BLaER1 (cell line): ENCODE measurements around the gene SGMS1.
"Not testable (repeated sequence)": the region's sequence is repeated elsewhere in the genome, so short reads cannot be mapped to it uniquely, and the experiment has no call there.

ENCODE experiments used
- H3K27ac ChIP-seq: shearing (Covaris generic); formaldehyde crosslinking; 2 replicates; pipeline ENCODE4 v1.8.1; 2022
- H3K27me3 ChIP-seq: shearing (Covaris generic); formaldehyde crosslinking; 2 replicates; pipeline ENCODE4 v1.8.1; 2022
- H3K36me3 ChIP-seq: shearing (Covaris generic); formaldehyde crosslinking; 2 replicates; pipeline ENCODE4 v1.8.1; 2022
- H3K4me1 ChIP-seq: shearing (Covaris generic); formaldehyde crosslinking; 2 replicates; pipeline ENCODE4 v1.8.1; 2022
- H3K4me2 ChIP-seq: shearing (Covaris generic); formaldehyde crosslinking; 2 replicates; pipeline ENCODE4 v1.8.1; 2022
- H3K4me3 ChIP-seq: shearing (Covaris generic); formaldehyde crosslinking; 2 replicates; pipeline ENCODE4 v1.8.1; 2022
- H3K9ac ChIP-seq: shearing (Covaris generic); formaldehyde crosslinking; 2 replicates; pipeline ENCODE4 v1.8.1; 2022
- H3K9me3 ChIP-seq: shearing (Covaris generic); formaldehyde crosslinking; 2 replicates; pipeline ENCODE4 v1.8.1; 2022
- H4K20me1 ChIP-seq: shearing (Covaris generic); formaldehyde crosslinking; 2 replicates; pipeline ENCODE4 v1.8.1; 2022
- Cebpa-rat ChIP-seq: shearing (Covaris generic); IDR thresholded peaks from 2 replicates; pipeline ENCODE4 v1.8.1; 2022

Gene SGMS1

GRCh38 chr10:50375745-50376144 lies 248.0 kb downstream of the SGMS1 start:
- no peak overlapping the region for H3K27ac ChIP-seq
- no peaks in the 10 kb centered on the region for H3K9me3 ChIP-seq
- H3K4me2 ChIP-seq = peak overlapping the region; percentile 48
- H3K4me1 ChIP-seq = peaks cover 34% of the 10 kb centered on the region
- no peak overlapping the region for H3K4me3 ChIP-seq
- no peaks in the 10 kb centered on the region for H4K20me1 ChIP-seq
- TF ChIP-seq Cebpa-rat = no peak
- no peak overlapping the region for H3K9ac ChIP-seq
- H3K27me3 ChIP-seq = no peaks in the 10 kb centered on the region
- H3K36me3 ChIP-seq = no peaks in the 10 kb centered on the region

GRCh38 chr10:50375051-50375452 lies 248.7 kb downstream of the SGMS1 start:
- Histone ChIP-seq H3K36me3 (no peaks in the 10 kb centered on the region), H3K9ac (no peak overlapping the region), H3K27ac (no peak overlapping the region), H3K4me1 (peaks cover 32% of the 10 kb centered on the region), H3K4me3 (no peak overlapping the region), H3K27me3 (no peaks in the 10 kb centered on the region), H4K20me1 (no peaks in the 10 kb centered on the region), H3K4me2 (peak overlapping the region; percentile 48), H3K9me3 (no peaks in the 10 kb centered on the region)
- TF ChIP-seq Cebpa-rat = no peak

DNA sequence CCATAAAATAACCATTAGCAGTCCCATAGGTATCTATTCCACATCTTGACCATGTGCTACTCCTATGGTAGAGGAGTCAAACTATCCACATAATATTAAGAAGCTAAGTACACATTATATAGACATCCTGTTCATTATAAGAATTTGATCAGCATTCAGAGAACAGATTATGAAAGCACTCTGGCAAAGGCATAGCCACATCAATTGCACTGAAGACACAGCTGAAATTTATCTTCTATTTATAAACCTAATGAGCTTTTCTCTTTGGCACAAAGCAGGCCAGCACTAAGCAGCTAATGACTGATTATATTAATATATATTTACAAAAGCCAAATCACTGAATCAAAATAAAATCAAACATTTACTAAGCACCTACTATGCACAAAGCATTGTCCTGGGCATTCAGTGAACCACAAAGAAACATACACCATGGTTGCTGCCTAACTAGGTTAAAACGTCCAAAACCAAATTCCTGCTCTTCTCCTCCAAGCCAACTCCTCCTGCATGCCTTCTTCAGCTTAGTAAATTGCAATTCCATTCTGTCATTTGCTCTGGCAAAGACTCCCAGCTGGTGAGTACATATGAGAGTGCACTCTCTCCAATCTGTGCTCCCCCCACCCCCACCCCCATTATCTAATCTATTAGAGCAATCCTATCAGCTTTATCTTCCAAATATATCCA lies 249.8 kb downstream of the SGMS1 start:
- TF ChIP-seq Cebpa-rat = no peak
- Histone ChIP-seq H3K4me2 (0 out of 2 replicates have a peak overlapping the region, but pooled peaks have one; percentile 48), H3K27ac (no peak overlapping the region), H3K27me3 (no peaks in the 10 kb centered on the region), H3K36me3 (no peaks in the 10 kb centered on the region), H3K9me3 (no peaks in the 10 kb centered on the region), H4K20me1 (no peaks in the 10 kb centered on the region), H3K4me1 (peaks cover 26% of the 10 kb centered on the region), H3K4me3 (no peak overlapping the region), H3K9ac (no peak overlapping the region)

DNA sequence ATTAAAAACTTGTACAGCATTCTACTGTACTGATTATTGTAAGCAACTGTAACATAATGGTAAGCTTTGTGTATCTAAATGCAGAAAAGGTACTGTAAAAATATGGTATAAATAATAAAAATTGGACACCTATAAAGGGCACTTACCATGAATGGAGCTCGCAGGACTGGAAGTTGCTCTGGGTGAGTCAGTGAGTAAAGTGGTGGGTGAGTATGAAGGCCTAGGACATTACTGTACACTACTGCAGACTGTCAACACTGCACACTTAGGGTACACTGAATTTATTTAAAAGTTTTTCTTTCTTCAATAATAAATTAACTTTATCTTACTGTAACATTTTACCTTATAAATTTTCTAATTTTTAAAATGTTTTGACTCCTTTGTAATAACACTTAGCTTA lies 253.8 kb downstream of the SGMS1 start:
- Histone ChIP-seq H4K20me1 (no peaks in the 10 kb centered on the region), H3K4me2 (no peak overlapping the region), H3K27me3 (no peaks in the 10 kb centered on the region), H3K27ac (no peak overlapping the region), H3K4me1 (peaks cover 14% of the 10 kb centered on the region), H3K4me3 (no peak overlapping the region), H3K9ac (no peak overlapping the region), H3K9me3 (peaks cover 8% of the 10 kb centered on the region; the same call in 1 of the 2 replicates), H3K36me3 (no peaks in the 10 kb centered on the region)
- TF ChIP-seq Cebpa-rat = no peak

GRCh38 chr10:50367732-50368131 lies 256.0 kb downstream of the SGMS1 start:
- Histone ChIP-seq H3K36me3 (no peaks in the 10 kb centered on the region), H3K27ac (no peak overlapping the region), H4K20me1 (no peaks in the 10 kb centered on the region), H3K9me3 (peaks cover 8% of the 10 kb centered on the region; the same call in 1 of the 2 replicates), H3K4me1 (peaks cover 9% of the 10 kb centered on the region), H3K27me3 (no peaks in the 10 kb centered on the region), H3K4me2 (no peak overlapping the region), H3K9ac (no peak overlapping the region), H3K4me3 (no peak overlapping the region)
- TF ChIP-seq Cebpa-rat = no peak

- H3K36me3 ChIP-seq, H3K27me3 ChIP-seq, H3K4me3 ChIP-seq, H3K4me2 ChIP-seq, H3K9ac ChIP-seq, H4K20me1 ChIP-seq, H3K27ac ChIP-seq: not testable (repeated sequence)
- H3K9me3 ChIP-seq = peaks cover 12% of the 10 kb centered on the region
- peaks cover 22% of the 10 kb centered on the region for H3K4me1 ChIP-seq
These were observed 257.3 kb downstream of the SGMS1 start for GRCh38 chr10:50366421-50366820.

- H3K36me3 ChIP-seq, H4K20me1 ChIP-seq, H3K27ac ChIP-seq, H3K4me2 ChIP-seq, H3K27me3 ChIP-seq, H3K4me3 ChIP-seq, H3K9ac ChIP-seq: not testable (repeated sequence)
- Histone ChIP-seq H3K4me1 (peaks cover 24% of the 10 kb centered on the region), H3K9me3 (peaks cover 16% of the 10 kb centered on the region)
These were observed 259.0 kb downstream of the SGMS1 start for GRCh38 chr10:50364730-50365129.

GRCh38 chr10:50362547-50363125 lies 261.1 kb downstream of the SGMS1 start:
- no peak for TF ChIP-seq Cebpa-rat
- Histone ChIP-seq H3K9ac (no peak overlapping the region; the same call in 1 of the 2 replicates), H3K9me3 (peaks cover 16% of the 10 kb centered on the region), H3K4me3 (no peak overlapping the region), H3K36me3 (no peaks in the 10 kb centered on the region), H3K27me3 (no peaks in the 10 kb centered on the region), H4K20me1 (no peaks in the 10 kb centered on the region), H3K4me1 (peaks cover 24% of the 10 kb centered on the region), H3K27ac (peak overlapping the region; percentile 66), H3K4me2 (peak overlapping the region; percentile 50)

DNA sequence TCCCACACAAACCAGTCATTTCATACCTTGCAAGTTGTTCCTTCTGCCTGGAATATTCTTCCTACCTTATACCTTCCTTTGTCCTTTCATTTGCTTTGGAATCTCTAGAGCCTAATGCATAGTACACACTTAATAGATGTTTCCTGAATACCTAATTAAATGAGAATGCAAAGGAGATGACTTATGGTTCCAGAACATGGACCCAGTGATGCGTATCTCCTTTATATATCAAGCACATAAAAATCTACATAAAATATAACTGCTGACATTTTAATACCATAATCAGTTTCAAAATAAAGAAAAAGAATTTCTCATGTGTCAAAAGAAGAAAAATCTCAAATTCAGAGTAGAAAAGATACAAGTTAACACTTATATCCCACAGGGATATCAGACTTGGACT lies 261.8 kb downstream of the SGMS1 start:
- Histone ChIP-seq H3K27me3 (no peaks in the 10 kb centered on the region), H3K36me3 (no peaks in the 10 kb centered on the region), H4K20me1 (no peaks in the 10 kb centered on the region), H3K4me2 (peak overlapping the region; percentile 50), H3K4me1 (peaks cover 24% of the 10 kb centered on the region), H3K27ac (peak overlapping the region; percentile 66), H3K4me3 (no peak overlapping the region), H3K9ac (no peak overlapping the region), H3K9me3 (peaks cover 16% of the 10 kb centered on the region)
- no peak for TF ChIP-seq Cebpa-rat

DNA sequence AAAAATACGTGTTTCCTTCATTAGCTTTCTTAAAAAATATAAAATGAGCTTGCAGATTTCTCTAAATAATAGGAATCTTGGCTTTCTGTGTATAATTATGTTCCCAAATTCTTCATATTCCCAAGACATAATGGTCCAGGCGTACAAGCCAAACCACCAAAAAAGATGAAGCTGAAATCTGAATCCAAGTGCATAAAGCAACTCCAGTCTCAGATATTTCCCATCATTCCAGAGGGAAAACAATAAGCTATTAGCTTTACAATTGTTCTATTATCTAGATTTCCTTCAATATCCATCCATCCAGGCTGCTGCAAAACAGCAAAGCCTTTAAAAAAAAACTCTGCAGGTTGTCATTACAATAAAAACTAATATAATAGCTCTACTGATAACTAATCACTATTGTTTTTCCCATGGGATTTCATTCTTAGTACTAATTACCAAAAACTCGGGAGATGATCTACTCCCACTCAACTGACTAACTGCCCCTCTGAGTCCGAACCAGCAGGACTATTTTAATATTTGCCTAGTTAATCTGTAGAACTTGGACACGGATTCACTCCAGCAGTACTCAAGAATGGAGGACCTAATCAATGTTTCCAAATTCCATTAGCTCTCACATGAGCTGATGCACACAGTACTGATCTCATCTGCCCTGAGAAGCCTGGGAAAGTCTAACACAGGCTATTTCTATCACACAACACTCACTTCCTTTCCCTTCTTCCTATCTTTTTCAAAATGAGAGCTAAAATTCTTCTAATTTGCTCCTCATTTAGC lies 263.5 kb downstream of the SGMS1 start:
- Histone ChIP-seq H3K9me3 (peaks cover 16% of the 10 kb centered on the region), H3K27me3 (no peaks in the 10 kb centered on the region), H3K27ac (no peak overlapping the region), H3K4me1 (peaks cover 24% of the 10 kb centered on the region), H3K4me3 (no peak overlapping the region), H4K20me1 (no peaks in the 10 kb centered on the region), H3K4me2 (no peak overlapping the region), H3K9ac (no peak overlapping the region), H3K36me3 (peaks cover 6% of the 10 kb centered on the region; the same call in 1 of the 2 replicates)
- no peak for TF ChIP-seq Cebpa-rat
